Measurements from ENCODE around the gene TPCN1. TPM values are rescaled to one million over a fixed set of nuclear protein-coding genes. Genes with fewer than 3 reads are reported as not detected.

The TPCN1 gene
- total and polyA plus RNA-seq, 2 donors (not counting 1 experiment from before 2014, with no cell fraction given) = 17.2 to 17.8 TPM

- Histone ChIP-seq H3K27me3 (ENCODE audit: control insufficient read depth, insufficient read depth, low read length) (no peaks in the 10 kb centered on the region), H3K27ac (ENCODE audit: insufficient read depth, low read length) (no peak overlapping the region), H4K20me1 (ENCODE audit: control insufficient read depth, extremely low read depth, insufficient read depth, low read length) (no peaks in the 10 kb centered on the region), H3K4me3 (replicated peaks in 1 of 4; ENCODE audit: control extremely low read depth in 1 of 4, insufficient read depth in 1 of 4, low read depth in 3 of 4, low read length in 4 of 4) (no peak overlapping the region), H3K4me2 (ENCODE audit: extremely low read depth, insufficient read depth, low read length) (no peak overlapping the region), H3K79me2 (ENCODE audit: control insufficient read depth, insufficient read depth, low read length) (no peaks in the 10 kb centered on the region), H3K36me3 (ENCODE audit: control insufficient read depth, insufficient read depth, low read length) (no peaks in the 10 kb centered on the region), H2AFZ (ENCODE audit: low read length) (no peak overlapping the region), H3K9me3 (ENCODE audit: control insufficient read depth, insufficient read depth, low read depth, low read length) (no peaks in the 10 kb centered on the region), H3K4me1 (ENCODE audit: control insufficient read depth, extremely low read depth, insufficient read depth, low read length) (peaks cover 25% of the 10 kb centered on the region), H3K9ac (ENCODE audit: insufficient read depth, low read length) (no peak overlapping the region)
- no peak for DNase-seq (ENCODE audit: low read depth in 2 of 2)
- TF ChIP-seq EZH2 (IDR thresholded peaks at IDR 0.05; ENCODE audit: low read length, missing control alignments) (no peak), CTCF (conservative IDR thresholded peaks at IDR 0.05 in 1 of 2, IDR thresholded peaks at IDR 0.05 in 1 of 2; ENCODE audit: low read depth in 1 of 2, low read length in 2 of 2) (no peak)
Observed at GRCh38 chr12:113248051-113248825, 27.0 kb downstream of the TPCN1 start.

- peaks cover 25% of the 10 kb centered on the region for H3K4me1 ChIP-seq (ENCODE audit: control insufficient read depth, extremely low read depth, insufficient read depth, low read length)
- no peak overlapping the region for H3K27ac ChIP-seq (ENCODE audit: insufficient read depth, low read length)
Observed at GRCh38 chr12:113248842-113249435, 27.7 kb downstream of the TPCN1 start.

More at GRCh38 chr12:113248842-113249435, 27.7 kb downstream of the TPCN1 start:
- no peaks in the 10 kb centered on the region for H4K20me1 ChIP-seq (ENCODE audit: control insufficient read depth, extremely low read depth, insufficient read depth, low read length)
- H3K79me2 ChIP-seq (ENCODE audit: control insufficient read depth, insufficient read depth, low read length) = no peaks in the 10 kb centered on the region
- H3K9ac ChIP-seq (ENCODE audit: insufficient read depth, low read length) = no peak overlapping the region
- no peaks in the 10 kb centered on the region for H3K27me3 ChIP-seq (ENCODE audit: control insufficient read depth, insufficient read depth, low read length)
- DNase-seq (ENCODE audit: low read depth in 2 of 2) = no peak
- H2AFZ ChIP-seq (ENCODE audit: low read length) = no peak overlapping the region
- no peaks in the 10 kb centered on the region for H3K36me3 ChIP-seq (ENCODE audit: control insufficient read depth, insufficient read depth, low read length)
- TF ChIP-seq CTCF (conservative IDR thresholded peaks at IDR 0.05 in 1 of 2, IDR thresholded peaks at IDR 0.05 in 1 of 2; ENCODE audit: low read depth in 1 of 2, low read length in 2 of 2) = no peak
- TF ChIP-seq EZH2 (IDR thresholded peaks at IDR 0.05; ENCODE audit: low read length, missing control alignments) = no peak
- H3K9me3 ChIP-seq (ENCODE audit: control insufficient read depth, insufficient read depth, low read depth, low read length) = no peaks in the 10 kb centered on the region
- H3K4me3 ChIP-seq (replicated peaks in 1 of 4; ENCODE audit: control extremely low read depth in 1 of 4, insufficient read depth in 1 of 4, low read depth in 3 of 4, low read length in 4 of 4) = no peak overlapping the region
- no peak overlapping the region for H3K4me2 ChIP-seq (ENCODE audit: extremely low read depth, insufficient read depth, low read length)
